ENCODE results near the gene RPS16. TPM values are rescaled to one million over a fixed set of nuclear protein-coding genes. Genes with fewer than 3 reads are reported as not detected.
A peak's percentile ranks its signal among the peaks of the same experiment; 100 is the strongest.

Gene RPS16
- total and polyA plus RNA-seq, 2 of the 13 experiments (the other 11 are each of a cell fraction or from before 2014, with no cell fraction given), result 488 to 2,583 TPM

DNA sequence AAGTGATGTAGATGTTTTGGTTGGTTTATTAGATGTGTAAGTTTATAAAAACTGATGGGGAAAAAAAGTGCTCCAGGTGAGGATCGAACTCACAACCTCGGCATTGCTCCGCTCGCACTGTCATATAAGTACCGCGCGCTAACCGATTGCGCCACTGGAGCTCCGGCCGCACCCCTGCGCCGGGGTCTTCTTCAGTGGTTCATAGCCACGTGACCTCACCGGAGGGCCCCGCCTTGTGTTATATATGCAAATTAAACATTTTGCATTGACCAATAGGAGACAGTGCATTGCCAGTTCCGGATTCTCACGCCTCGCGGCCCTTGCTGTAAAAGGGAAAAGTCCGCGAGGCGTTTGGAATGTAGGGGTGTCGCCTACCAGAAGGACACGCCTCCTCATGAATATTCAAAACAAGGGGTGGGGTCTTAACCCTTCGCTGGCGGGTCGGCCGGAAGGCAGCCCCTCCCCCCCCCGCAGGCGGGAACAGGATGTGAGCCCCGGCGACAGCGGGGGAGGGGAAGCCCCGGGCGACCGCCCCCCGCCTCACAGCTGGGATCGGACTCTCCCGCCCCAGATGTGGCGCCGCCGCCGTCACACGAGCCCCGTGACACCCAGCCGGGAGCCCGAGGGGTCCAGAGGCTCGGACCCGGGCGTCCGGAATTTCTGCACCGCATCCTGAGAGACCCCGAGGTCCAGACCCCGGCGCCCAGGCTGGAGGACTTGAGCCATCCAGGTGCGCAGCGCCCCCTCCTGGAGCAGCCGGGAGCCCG is 23.5 kb downstream of the RPS16 start, which contains the start of gene PLEKHG2 (continued):
- TF ChIP-seq SIX1 (CRISPR knock-in tag; IDR thresholded peaks at IDR 0.05; ENCODE audit: borderline replicate concordance) (no peak), ZNF34 (CRISPR knock-in tag; IDR thresholded peaks at IDR 0.05; ENCODE audit: borderline replicate concordance) (no peak; the same call in 1 of the 2 replicates), ZNF251 (CRISPR knock-in tag; IDR thresholded peaks at IDR 0.05) (no peak), ELK4 (CRISPR knock-in tag; IDR thresholded peaks at IDR 0.05; ENCODE audit: borderline replicate concordance) (no peak), ZBTB44 (CRISPR knock-in tag; IDR thresholded peaks at IDR 0.05) (no peak), AGO1 (IDR thresholded peaks at IDR 0.05; ENCODE audit: low read depth, low read length, poor library complexity, severe bottlenecking) (no peak), ZBTB38 (CRISPR knock-in tag; IDR thresholded peaks at IDR 0.05) (no peak), ZNF512 (CRISPR knock-in tag; IDR thresholded peaks at IDR 0.05) (no peak), SKIL (CRISPR knock-in tag; IDR thresholded peaks at IDR 0.05; ENCODE audit: borderline replicate concordance) (peak; percentile 5; the same call in 1 of the 2 replicates), ATRX (CRISPR knock-in tag; IDR thresholded peaks at IDR 0.05; ENCODE audit: borderline replicate concordance) (no peak), PBX3 (CRISPR knock-in tag; IDR thresholded peaks at IDR 0.05; ENCODE audit: borderline replicate concordance) (no peak), ZNF230 (CRISPR knock-in tag; IDR thresholded peaks at IDR 0.05) (no peak; the same call in 1 of the 2 replicates), ZKSCAN1 (IDR thresholded peaks at IDR 0.05; ENCODE audit: low read length) (peak; percentile 77), CHD2 (IDR thresholded peaks at IDR 0.05; ENCODE audit: low read depth, low read length) (peak; percentile 80), ZC3H4 (CRISPR knock-in tag; IDR thresholded peaks at IDR 0.05; ENCODE audit: borderline replicate concordance) (no peak), ZNF546 (CRISPR knock-in tag; conservative IDR thresholded peaks at IDR 0.05) (no peak), CREBL2 (CRISPR knock-in tag; IDR thresholded peaks at IDR 0.05; ENCODE audit: borderline replicate concordance) (no peak)
- TF ChIP-seq, protein P1, sequence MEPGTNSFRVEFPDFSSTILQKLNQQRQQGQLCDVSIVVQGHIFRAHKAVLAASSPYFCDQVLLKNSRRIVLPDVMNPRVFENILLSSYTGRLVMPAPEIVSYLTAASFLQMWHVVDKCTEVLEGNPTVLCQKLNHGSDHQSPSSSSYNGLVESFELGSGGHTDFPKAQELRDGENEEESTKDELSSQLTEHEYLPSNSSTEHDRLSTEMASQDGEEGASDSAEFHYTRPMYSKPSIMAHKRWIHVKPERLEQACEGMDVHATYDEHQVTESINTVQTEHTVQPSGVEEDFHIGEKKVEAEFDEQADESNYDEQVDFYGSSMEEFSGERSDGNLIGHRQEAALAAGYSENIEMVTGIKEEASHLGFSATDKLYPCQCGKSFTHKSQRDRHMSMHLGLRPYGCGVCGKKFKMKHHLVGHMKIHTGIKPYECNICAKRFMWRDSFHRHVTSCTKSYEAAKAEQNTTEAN (CRISPR knock-in tag; conservative IDR thresholded peaks at IDR 0.05), result no peak; the same call in 1 of the 2 replicates

Data from HepG2 (cell line).